SU-DHL-6 (cell line): ENCODE data around the gene RCCD1.

Experiments
- CTCF ChIP-seq: fragments of 200-600 bp; sonication (generic); IDR thresholded peaks from one replicate; pipeline ENCODE4 v1.5.1; 2017; ENCODE audit warnings: antibody characterized with exemption, mild to moderate bottlenecking, low read length, moderate library complexity; ENCODE audit not compliant: insufficient read depth, poor library complexity, severe bottlenecking
- EZH2phosphoT487 ChIP-seq: fragments of 200-600 bp; sonication (generic), shearing (Covaris generic); conservative IDR thresholded peaks from 2 replicates; pipeline ENCODE4 v1.6.1; 2018; ENCODE audit warnings: mild to moderate bottlenecking, antibody characterized with exemption, low read length, moderate library complexity, mixed read lengths

GRCh38 chr15:90918835-90919234 lies 35.8 kb upstream of the RCCD1 start:
- TF ChIP-seq CTCF, result no peak
- no peak for TF ChIP-seq EZH2phosphoT487
